Spleen (tissue), 7 donors: Measurements from ENCODE around the gene ADAMTS6.

Experiments
- CTCF ChIP-seq, 11 experiments: fragments of 200-600 bp in 7 of 11; fragments of 450-650 bp in 4 of 11; sonication (generic) in 4 of 11; IDR thresholded peaks in 8 of 11; conservative IDR thresholded peaks in 3 of 11; 1 replicate in 7 of 11; 2 replicates in 4 of 11; pipeline versions ENCODE4 v1.4.0 to v1.8.0; 2016 to 2021; ENCODE audit warnings: antibody characterized with exemption in 11 of 11, inconsistent platforms in 4 of 11, mild to moderate bottlenecking in 1 of 11
- POLR2AphosphoS5 ChIP-seq, 3 donors: sonication (generic); formaldehyde crosslinking; IDR thresholded peaks; one replicate each; pipeline ENCODE4 v1.5.1; 2017; ENCODE audit warnings: antibody characterized with exemption in 3 of 3
- donor health status: DM: no; HTN: no; CAD: no; lungs with moderate emphysema.
- donor health status: DM: no; HTN: no; CAD: no.
- donor health status: DM: no; HTN: no; CAD: no.

- TF ChIP-seq CTCF (IDR thresholded peaks at IDR 0.05 in 8 of 11, conservative IDR thresholded peaks at IDR 0.05 in 3 of 11) (no peak), POLR2AphosphoS5 (IDR thresholded peaks at IDR 0.05) (no peak)
Measured at GRCh38 chr5:65299861-65300260, 181.9 kb downstream of the ADAMTS6 start.
